ENCODE data around the gene HBS1L.
A peak's percentile ranks its signal among the peaks of the same experiment; 100 is the strongest.

HBS1L gene

GRCh38 chr6:135004399-135004798, 50.2 kb downstream of the HBS1L start:
- no peaks in the 10 kb centered on the region for H3K27me3 Mint-ChIP-seq
- no peaks in the 10 kb centered on the region for H3K9me3 Mint-ChIP-seq
- peaks cover 17% of the 10 kb centered on the region for H3K36me3 Mint-ChIP-seq
- H3K4me1 Mint-ChIP-seq, result peaks cover 25% of the 10 kb centered on the region
- H3K4me3 Mint-ChIP-seq, result no peak overlapping the region
- no peak for ATAC-seq
- H3K27ac Mint-ChIP-seq, result no peak overlapping the region

GRCh38 chr6:135002974-135003703, 51.5 kb downstream of the HBS1L start:
- peak overlapping the region; percentile 72 for H3K27ac Mint-ChIP-seq
- peaks cover 11% of the 10 kb centered on the region for H3K36me3 Mint-ChIP-seq
- no peaks in the 10 kb centered on the region for H3K9me3 Mint-ChIP-seq
- H3K27me3 Mint-ChIP-seq, result no peaks in the 10 kb centered on the region
- ATAC-seq, result peak; percentile 89
- peak overlapping the region; percentile 8 for H3K4me3 Mint-ChIP-seq
- H3K4me1 Mint-ChIP-seq, result peaks cover 14% of the 10 kb centered on the region

- H3K4me1 Mint-ChIP-seq, result peaks cover 6% of the 10 kb centered on the region
- H3K27ac Mint-ChIP-seq, result no peak overlapping the region
- H3K36me3 Mint-ChIP-seq, result peaks cover 12% of the 10 kb centered on the region
- no peaks in the 10 kb centered on the region for H3K9me3 Mint-ChIP-seq
- H3K27me3 Mint-ChIP-seq, result no peaks in the 10 kb centered on the region
- no peak for ATAC-seq
- no peak overlapping the region for H3K4me3 Mint-ChIP-seq
These were observed 52.3 kb downstream of the HBS1L start for GRCh38 chr6:135002229-135002844.

- Mint-ChIP-seq H3K4me3 (no peak overlapping the region), H3K36me3 (peaks cover 21% of the 10 kb centered on the region), H3K27me3 (no peaks in the 10 kb centered on the region), H3K9me3 (no peaks in the 10 kb centered on the region), H3K27ac (no peak overlapping the region), H3K4me1 (peaks cover 5% of the 10 kb centered on the region)
- no peak for ATAC-seq
These were observed 55.5 kb downstream of the HBS1L start for GRCh38 chr6:134999107-134999506.

DNA sequence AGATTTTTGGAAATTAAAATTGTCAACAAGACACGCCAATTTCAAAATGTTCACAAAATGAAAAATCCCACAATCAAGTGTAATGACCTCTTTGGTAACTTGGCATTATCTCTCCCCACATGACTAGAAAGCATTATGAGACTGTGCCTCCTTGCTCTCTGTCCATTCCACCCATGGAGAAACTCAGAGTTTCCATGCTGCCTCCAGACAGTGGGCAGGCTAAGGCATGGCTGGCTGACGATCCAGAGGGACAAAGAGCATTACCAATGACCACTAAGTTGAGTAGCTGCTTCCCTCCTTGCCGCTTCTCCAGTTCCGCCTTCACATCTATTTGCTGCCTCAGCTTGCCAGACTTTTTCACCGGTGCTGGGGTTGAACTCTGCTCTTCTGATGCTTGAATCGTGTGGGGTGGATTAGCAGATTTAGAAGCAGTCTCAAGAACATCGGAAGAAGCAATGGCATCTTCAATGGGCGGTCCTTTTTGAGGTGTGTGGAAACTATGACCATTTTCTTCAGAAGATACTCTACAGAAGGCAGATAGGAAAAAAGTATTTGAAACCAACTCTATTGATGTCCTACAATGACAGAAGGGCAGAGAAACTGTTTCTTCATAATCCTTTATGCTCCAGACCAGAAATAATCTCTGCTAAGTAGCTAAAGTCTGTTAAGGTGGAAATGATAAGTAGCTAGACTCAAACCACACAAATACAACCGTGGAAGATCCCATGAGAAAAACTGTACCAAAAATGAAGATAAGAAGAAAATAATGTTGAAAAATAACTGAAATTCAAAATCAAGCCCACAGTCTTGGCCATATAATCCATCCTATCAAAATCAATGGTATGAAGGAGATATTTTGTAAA, 57.3 kb downstream of the HBS1L start:
- ATAC-seq, result no peak
- Mint-ChIP-seq H3K4me3 (no peak overlapping the region), H3K4me1 (no peaks in the 10 kb centered on the region), H3K27me3 (no peaks in the 10 kb centered on the region), H3K9me3 (no peaks in the 10 kb centered on the region), H3K36me3 (peaks cover 21% of the 10 kb centered on the region), H3K27ac (no peak overlapping the region)

- no peak overlapping the region for H3K27ac Mint-ChIP-seq
- peaks cover 24% of the 10 kb centered on the region for H3K36me3 Mint-ChIP-seq
These were observed 59.1 kb downstream of the HBS1L start for GRCh38 chr6:134995536-134995935.

DNA sequence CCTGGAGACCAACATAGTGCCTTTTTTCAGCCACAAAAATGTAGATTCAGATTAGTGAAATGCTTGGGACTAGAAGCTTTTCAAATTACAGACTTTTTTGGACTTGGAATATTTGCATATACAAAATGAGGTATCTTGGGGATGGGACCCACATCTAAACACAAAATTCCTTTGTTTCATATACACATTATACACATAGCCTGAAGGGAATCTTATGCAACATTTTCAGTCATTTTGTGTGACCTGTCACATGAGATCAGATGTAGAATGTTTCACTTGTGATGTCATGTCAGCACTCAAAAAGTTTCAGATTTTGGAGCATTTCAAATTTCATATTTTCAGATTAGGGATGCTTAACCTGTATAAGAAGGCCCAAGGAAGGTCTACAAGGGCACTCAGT, 60.2 kb downstream of the HBS1L start:
- Mint-ChIP-seq H3K4me1 (no peaks in the 10 kb centered on the region), H3K36me3 (peaks cover 33% of the 10 kb centered on the region), H3K9me3 (no peaks in the 10 kb centered on the region), H3K27me3 (no peaks in the 10 kb centered on the region), H3K27ac (no peak overlapping the region), H3K4me3 (no peak overlapping the region)
- no peak for ATAC-seq

More at GRCh38 chr6:134995536-134995935, 59.1 kb downstream of the HBS1L start:
- Mint-ChIP-seq H3K27me3 (no peaks in the 10 kb centered on the region), H3K4me1 (no peaks in the 10 kb centered on the region), H3K4me3 (no peak overlapping the region), H3K9me3 (no peaks in the 10 kb centered on the region)
- ATAC-seq, result no peak

DNA sequence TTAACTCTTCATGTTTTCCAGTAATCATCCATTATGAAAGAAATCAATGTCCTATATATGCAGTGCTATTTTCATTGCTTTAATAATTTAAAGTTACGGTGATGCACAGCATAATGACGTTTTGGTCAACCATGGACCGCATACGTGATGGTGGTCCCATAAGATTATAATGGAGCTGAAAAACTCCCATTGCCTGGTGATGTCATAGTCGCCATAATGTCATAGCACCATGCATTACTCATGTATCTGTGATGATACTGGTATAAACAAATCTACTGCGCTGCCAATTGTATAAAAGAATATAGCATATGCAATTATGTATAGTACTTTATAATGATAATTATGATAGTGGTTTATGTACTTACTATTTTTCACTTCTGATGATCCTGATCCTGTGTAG, 62.5 kb downstream of the HBS1L start:
- H3K9me3 Mint-ChIP-seq, result no peaks in the 10 kb centered on the region
- no peak for ATAC-seq
- H3K27me3 Mint-ChIP-seq, result no peaks in the 10 kb centered on the region
- peaks cover 35% of the 10 kb centered on the region for H3K36me3 Mint-ChIP-seq
- no peak overlapping the region for H3K27ac Mint-ChIP-seq
- no peak overlapping the region for H3K4me3 Mint-ChIP-seq
- H3K4me1 Mint-ChIP-seq, result no peaks in the 10 kb centered on the region

GRCh38 chr6:134990262-134990661, 64.4 kb downstream of the HBS1L start:
- peaks cover 28% of the 10 kb centered on the region for H3K36me3 Mint-ChIP-seq
- H3K9me3 Mint-ChIP-seq, result no peaks in the 10 kb centered on the region
- no peaks in the 10 kb centered on the region for H3K27me3 Mint-ChIP-seq
- no peaks in the 10 kb centered on the region for H3K4me1 Mint-ChIP-seq
- no peak overlapping the region for H3K27ac Mint-ChIP-seq
- H3K4me3 Mint-ChIP-seq, result no peak overlapping the region
- ATAC-seq, result no peak

GRCh38 chr6:134984821-134985220, 69.8 kb downstream of the HBS1L start:
- no peaks in the 10 kb centered on the region for H3K9me3 Mint-ChIP-seq
- ATAC-seq, result no peak
- H3K27me3 Mint-ChIP-seq, result no peaks in the 10 kb centered on the region
- peaks cover 13% of the 10 kb centered on the region for H3K4me1 Mint-ChIP-seq
- H3K27ac Mint-ChIP-seq, result no peak overlapping the region
- H3K4me3 Mint-ChIP-seq, result no peak overlapping the region
- peaks cover 42% of the 10 kb centered on the region for H3K36me3 Mint-ChIP-seq

DNA sequence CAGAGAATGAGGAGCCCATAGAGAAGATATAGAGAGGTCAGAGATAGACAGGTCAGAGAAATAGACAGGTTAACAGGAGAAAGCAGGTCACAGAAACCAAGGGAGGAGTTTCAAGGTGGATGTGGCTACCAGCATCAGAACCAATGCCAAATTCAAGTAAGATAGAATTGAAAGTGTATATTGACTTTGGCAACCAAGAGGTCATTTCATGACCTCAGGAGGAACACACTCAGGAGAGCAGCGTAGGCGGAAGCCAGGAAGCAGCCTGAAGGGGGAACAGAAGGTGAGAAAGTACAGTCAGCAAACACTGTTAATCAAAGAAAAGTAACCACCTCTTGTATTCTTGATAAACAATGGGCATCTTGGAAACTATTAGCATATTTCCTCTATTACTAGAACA, 70.8 kb downstream of the HBS1L start:
- Mint-ChIP-seq H3K4me1 (peaks cover 19% of the 10 kb centered on the region), H3K4me3 (no peak overlapping the region), H3K27me3 (no peaks in the 10 kb centered on the region), H3K27ac (no peak overlapping the region), H3K36me3 (peaks cover 37% of the 10 kb centered on the region), H3K9me3 (no peaks in the 10 kb centered on the region)
- no peak for ATAC-seq

DNA sequence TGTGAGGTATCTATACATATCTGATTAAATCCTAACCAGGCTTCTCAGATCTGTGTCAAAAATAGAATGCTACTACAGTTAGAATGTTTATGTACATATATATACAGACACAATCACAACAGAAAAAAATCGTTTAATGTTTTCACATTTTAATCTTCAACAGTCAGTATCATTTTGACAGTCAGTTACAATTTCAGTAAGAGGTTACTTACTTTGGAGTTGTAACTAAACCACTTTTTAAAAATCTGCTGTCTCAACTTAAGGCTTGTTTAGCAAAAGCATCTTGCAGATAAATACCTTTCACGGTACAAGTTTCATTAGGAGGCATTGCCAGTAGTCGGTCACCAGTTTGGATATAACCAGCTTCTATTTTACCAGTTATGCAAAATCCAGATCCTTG, 72.5 kb downstream of the HBS1L start:
- Mint-ChIP-seq H3K27me3 (no peaks in the 10 kb centered on the region), H3K36me3 (peaks cover 45% of the 10 kb centered on the region), H3K4me3 (no peak overlapping the region), H3K4me1 (peaks cover 19% of the 10 kb centered on the region), H3K27ac (no peak overlapping the region), H3K9me3 (no peaks in the 10 kb centered on the region)
- ATAC-seq, result no peak

DNA sequence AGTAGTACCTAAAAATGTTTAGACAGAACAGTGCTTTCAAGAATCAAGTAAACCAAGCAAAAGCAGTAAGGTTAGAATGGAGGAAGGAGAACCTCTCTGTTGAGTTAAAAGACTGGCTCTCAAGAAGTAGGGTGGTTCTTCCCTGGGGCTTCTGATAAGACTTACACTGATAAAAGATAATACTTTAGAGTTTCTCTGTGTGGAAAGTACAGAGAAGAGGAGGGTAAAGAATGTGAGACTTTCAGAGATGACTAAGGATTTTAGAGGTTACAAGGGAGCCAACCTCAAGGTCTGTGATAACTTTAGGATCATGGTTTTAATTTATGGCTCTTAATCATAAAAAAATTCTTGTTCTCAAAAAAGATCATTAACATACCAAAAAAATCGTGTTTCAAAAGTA, 73.8 kb downstream of the HBS1L start:
- Mint-ChIP-seq H3K4me1 (peaks cover 19% of the 10 kb centered on the region), H3K27me3 (no peaks in the 10 kb centered on the region), H3K4me3 (no peak overlapping the region), H3K9me3 (no peaks in the 10 kb centered on the region), H3K36me3 (peaks cover 54% of the 10 kb centered on the region), H3K27ac (no peak overlapping the region)
- no peak for ATAC-seq

GRCh38 chr6:134979142-134979541, 75.5 kb downstream of the HBS1L start:
- H3K36me3 Mint-ChIP-seq, result peaks cover 60% of the 10 kb centered on the region
- no peaks in the 10 kb centered on the region for H3K27me3 Mint-ChIP-seq
- H3K27ac Mint-ChIP-seq, result no peak overlapping the region
- ATAC-seq, result peak; percentile 58
- H3K4me1 Mint-ChIP-seq, result peaks cover 19% of the 10 kb centered on the region
- H3K9me3 Mint-ChIP-seq, result no peaks in the 10 kb centered on the region
- no peak overlapping the region for H3K4me3 Mint-ChIP-seq

- no peaks in the 10 kb centered on the region for H3K27me3 Mint-ChIP-seq
- no peaks in the 10 kb centered on the region for H3K9me3 Mint-ChIP-seq
- no peak overlapping the region for H3K27ac Mint-ChIP-seq
- peaks cover 6% of the 10 kb centered on the region for H3K4me1 Mint-ChIP-seq
- ATAC-seq, result no peak
- peaks cover 75% of the 10 kb centered on the region for H3K36me3 Mint-ChIP-seq
- H3K4me3 Mint-ChIP-seq, result no peak overlapping the region
These were observed 80.3 kb downstream of the HBS1L start for GRCh38 chr6:134974370-134974769.

Data from stimulated activated memory B cell treated with anti-CD40 and anti-IgM and Interleukin-4, amounts not matched to agents 10 μg/mL and 1 μg/mL and 100 μg/mL, for 72 hours (primary cell).